OCI-LY7 (cell line): ENCODE results near the gene BPIFB1.

Experiments used
- CTCF ChIP-seq: fragments of 200-600 bp; sonication (generic); conservative IDR thresholded peaks from 2 replicates; pipeline ENCODE4 v1.5.1; 2014; ENCODE audit warnings: mild to moderate bottlenecking, antibody characterized with exemption, low read length, moderate library complexity, mixed read lengths
- EZH2phosphoT487 ChIP-seq: fragments of 200-600 bp; sonication (generic); IDR thresholded peaks from 2 replicates; pipeline ENCODE4 v1.6.1; 2018; ENCODE audit warnings: low read depth, borderline replicate concordance, mild to moderate bottlenecking, mixed run types, antibody characterized with exemption, low read length, moderate library complexity, mixed read lengths

GRCh38 chr20:33332905-33333456 is 50.0 kb downstream of the BPIFB1 start:
- no peak for TF ChIP-seq CTCF
- no peak for TF ChIP-seq EZH2phosphoT487
